H9 (cell line): Measurements from ENCODE around the gene TRMU. TPM values are rescaled to one million over a fixed set of nuclear protein-coding genes. Genes with fewer than 3 reads are reported as not detected.

Source experiments
- DNase-seq: peaks from one replicate; pipeline ENCODE4 v3.0.0-alpha.2; 2017
- H2AFZ ChIP-seq: one replicate; pipeline ENCODE4 v1.6.1; 2013; ENCODE audit warnings: mild to moderate bottlenecking, low read length, control low read depth, moderate library complexity
- H2AK5ac ChIP-seq: 2 replicates; pipeline ENCODE4 v1.6.1; 2013; ENCODE audit warnings: low read length, control low read depth, mixed read lengths; ENCODE audit not compliant: insufficient read length
- H2BK120ac ChIP-seq: one replicate; pipeline ENCODE4 v1.6.1; 2013; ENCODE audit warnings: low read depth, mild to moderate bottlenecking, low read length, control low read depth, inconsistent platforms; ENCODE audit not compliant: poor library complexity, severe bottlenecking
- H2BK12ac ChIP-seq: 2 replicates; pipeline ENCODE4 v1.6.1; 2013; ENCODE audit warnings: low read length, control low read depth, mixed read lengths, low read depth; ENCODE audit not compliant: insufficient read length
- H2BK15ac ChIP-seq: 2 replicates; pipeline ENCODE4 v1.6.1; 2013; ENCODE audit warnings: low read depth, low read length, control low read depth
- H2BK20ac ChIP-seq: one replicate; pipeline ENCODE4 v1.6.1; 2013; ENCODE audit warnings: low read depth, mild to moderate bottlenecking, low read length, control low read depth, inconsistent platforms; ENCODE audit not compliant: poor library complexity, severe bottlenecking
- H2BK5ac ChIP-seq: 2 replicates; pipeline ENCODE4 v1.6.1; 2013; ENCODE audit warnings: low read length, control low read depth, mixed read lengths; ENCODE audit not compliant: insufficient read length
- H3K14ac ChIP-seq: 2 replicates; pipeline ENCODE4 v1.6.1; 2013; ENCODE audit warnings: low read length, control low read depth; ENCODE audit not compliant: insufficient read depth
- H3K18ac ChIP-seq: 2 replicates; pipeline ENCODE4 v1.6.1; 2013; ENCODE audit warnings: low read depth, mild to moderate bottlenecking, mixed read lengths, low read length, control low read depth; ENCODE audit not compliant: insufficient read length
- H3K23ac ChIP-seq: 2 replicates; pipeline ENCODE4 v1.6.1; 2013; ENCODE audit warnings: low read length, control low read depth, mixed read lengths, low read depth; ENCODE audit not compliant: insufficient read length
- H3K23me2 ChIP-seq: 2 replicates; pipeline ENCODE4 v1.6.1; 2013; ENCODE audit warnings: low read depth, mild to moderate bottlenecking, mixed read lengths, low read length, control low read depth; ENCODE audit not compliant: insufficient read length, poor library complexity, severe bottlenecking
- H3K27ac ChIP-seq: 2 replicates; pipeline ENCODE4 v1.5.1; 2013; ENCODE audit warnings: low read length, control low read depth, mixed read lengths, low read depth; ENCODE audit not compliant: insufficient read length
- H3K27me3 ChIP-seq: 2 replicates; pipeline ENCODE4 v1.6.1; 2013; ENCODE audit warnings: low read length, control low read depth, inconsistent platforms; ENCODE audit not compliant: insufficient read depth
- H3K4ac ChIP-seq: 2 replicates; pipeline ENCODE4 v1.6.1; 2013; ENCODE audit warnings: low read depth, mild to moderate bottlenecking, control low read depth, inconsistent platforms, low read length, moderate library complexity
- H3K4me1 ChIP-seq: 2 replicates; pipeline ENCODE4 v1.6.1; 2013; ENCODE audit warnings: low read length, control low read depth, inconsistent platforms; ENCODE audit not compliant: insufficient read depth
- H3K4me2 ChIP-seq: 2 replicates; pipeline ENCODE4 v1.6.1; 2013; ENCODE audit warnings: low read length, control low read depth, mixed read lengths; ENCODE audit not compliant: insufficient read length, insufficient read depth
- H3K56ac ChIP-seq: 2 replicates; pipeline ENCODE4 v1.6.1; 2013; ENCODE audit warnings: low read depth, mild to moderate bottlenecking, mixed read lengths, low read length, control low read depth; ENCODE audit not compliant: insufficient read length
- H3K79me1 ChIP-seq: 2 replicates; pipeline ENCODE4 v1.6.1; 2013; ENCODE audit warnings: low read depth, mild to moderate bottlenecking, moderate library complexity, low read length, control low read depth, inconsistent platforms; ENCODE audit not compliant: insufficient read depth, poor library complexity, severe bottlenecking
- H3K79me2 ChIP-seq: 2 replicates; pipeline ENCODE4 v1.6.1; 2013; ENCODE audit warnings: low read length, control low read depth, inconsistent platforms; ENCODE audit not compliant: insufficient read depth
- H3K9ac ChIP-seq: 2 replicates; pipeline ENCODE4 v1.6.1; 2013; ENCODE audit warnings: low read length, control low read depth, mixed read lengths; ENCODE audit not compliant: insufficient read length; ENCODE audit errors: extremely low read depth
- H3K9me3 ChIP-seq: one replicate; pipeline ENCODE4 v1.6.1; 2013; ENCODE audit warnings: low read depth, low read length, inconsistent platforms; ENCODE audit not compliant: control insufficient read depth
- H3T11ph ChIP-seq: one replicate; pipeline ENCODE4 v1.6.1; 2013; ENCODE audit warnings: mild to moderate bottlenecking, low read length, control low read depth, inconsistent platforms
- H4K20me1 ChIP-seq: one replicate; pipeline ENCODE4 v1.6.1; 2013; ENCODE audit not compliant: control insufficient read depth, insufficient read length, insufficient read depth
- H4K5ac ChIP-seq: 2 replicates; pipeline ENCODE4 v1.6.1; 2013; ENCODE audit warnings: low read depth, mild to moderate bottlenecking, mixed read lengths, low read length, control low read depth; ENCODE audit not compliant: insufficient read length
- H4K8ac ChIP-seq: replicated peaks from 2 replicates; pipeline ENCODE4 v1.6.1; 2013; ENCODE audit warnings: low read length, control low read depth, mixed read lengths, low read depth; ENCODE audit not compliant: insufficient read length
- H4K91ac ChIP-seq: 2 replicates; pipeline ENCODE4 v1.6.1; 2013; ENCODE audit warnings: low read depth, mild to moderate bottlenecking, moderate library complexity, mixed read lengths, low read length, control low read depth; ENCODE audit not compliant: insufficient read length
- H3K27ac Mint-ChIP-seq, 3 experiments: 2 replicates in 2 of 3; 3 replicates in 1 of 3; pipeline ENCODE4 v1.8.0; 2020 to 2021; ENCODE audit warnings: mixed read lengths in 3 of 3, mild to moderate bottlenecking in 1 of 3, moderate library complexity in 1 of 3
- H3K27me3 Mint-ChIP-seq: 2 replicates; pipeline ENCODE4 v1.8.0; 2021; ENCODE audit warnings: low read depth, mild to moderate bottlenecking, moderate library complexity, mixed read lengths
- H3K36me3 Mint-ChIP-seq, 3 experiments: 2 replicates in 2 of 3; 3 replicates in 1 of 3; pipeline ENCODE4 v1.8.0; 2020 to 2021; ENCODE audit warnings: low read depth in 3 of 3, mixed read lengths in 3 of 3; ENCODE audit not compliant: insufficient read depth in 1 of 3
- H3K4me1 Mint-ChIP-seq, 2 experiments: 2 replicates each; pipeline ENCODE4 v1.8.0; 2020; ENCODE audit warnings: mixed read lengths in 2 of 2
- H3K4me3 Mint-ChIP-seq, 2 experiments: 2 replicates in 1 of 2; 3 replicates in 1 of 2; pipeline ENCODE4 v1.8.0; 2020 to 2021; ENCODE audit warnings: mild to moderate bottlenecking in 2 of 2, mixed read lengths in 2 of 2, moderate library complexity in 1 of 2
- H3K9me3 Mint-ChIP-seq, 2 experiments: 2 replicates in 1 of 2; 3 replicates in 1 of 2; pipeline ENCODE4 v1.8.0; 2020; ENCODE audit warnings: mild to moderate bottlenecking in 2 of 2, mixed read lengths in 2 of 2, moderate library complexity in 1 of 2
- WGBS: extraction: QIAGEN DNeasy Blood & Tissue Kit; methylation state at CpG from one replicate; pipeline ENCODE4 v1.1.7; 2013; ENCODE audit warnings: missing lambda C conversion rate, low lambda C conversion rate, mixed read lengths; ENCODE audit not compliant: insufficient read length; ENCODE audit errors: extremely low coverage; 5-methylcytosine and 5-hydroxymethylcytosine counted together
- total RNA-seq: library from RNA; stranded (reverse); gene quantifications from 2 replicates; pipeline ENCODE4 v1.2.1, GENCODE V29; 2021
- TF ChIP-seq, protein P1 (sequence below): fragments of 200-600 bp; sonication (generic); conservative IDR thresholded peaks from 3 replicates; pipeline ENCODE4 v1.8.0; 2021; ENCODE audit warnings: antibody characterized with exemption, mild to moderate bottlenecking

Gene TRMU
- total RNA-seq, 1 experiment from 2014 or later = 86.3 TPM

DNA sequence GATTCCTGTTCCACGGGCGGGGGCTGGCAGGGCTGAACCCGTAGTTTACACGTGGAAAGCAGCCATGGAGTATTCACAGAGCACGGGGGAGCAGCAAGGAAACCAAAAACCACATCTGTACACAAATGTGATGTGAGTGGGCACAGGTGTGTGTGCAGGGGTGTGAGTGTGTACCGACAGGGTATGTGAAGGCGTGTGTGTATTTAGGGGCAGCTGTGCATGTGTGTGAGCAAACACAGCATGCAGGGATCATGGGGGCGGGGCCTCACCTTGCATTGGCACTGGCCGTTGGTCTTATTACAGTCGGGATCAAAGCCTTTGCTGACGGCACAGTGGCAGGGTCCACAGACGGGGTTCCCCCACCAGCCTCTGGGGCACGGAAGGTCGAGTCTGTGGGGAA, 58.4 kb downstream of the TRMU start:
- Mint-ChIP-seq H3K9me3 (no peaks in the 10 kb centered on the region), H3K36me3 (peaks cover 1 to 22% (median 10%) of the 10 kb centered on the region in 3 experiments; a peak in 4 of 7 replicates), H3K4me1 (peaks cover 2 to 6% of the 10 kb centered on the region in 2 experiments; a peak in 3 of 4 replicates), H3K27ac (peak overlapping the region in 2 of 3 experiments; percentile 13 to 80; a peak in 2 of 7 replicates), H3K4me3 (no peak overlapping the region), H3K27me3 (no peaks in the 10 kb centered on the region)
- no peaks in the 10 kb centered on the region for H3K9me3 ChIP-seq
- H3K9ac ChIP-seq = no peak overlapping the region
- TF ChIP-seq, protein P1, sequence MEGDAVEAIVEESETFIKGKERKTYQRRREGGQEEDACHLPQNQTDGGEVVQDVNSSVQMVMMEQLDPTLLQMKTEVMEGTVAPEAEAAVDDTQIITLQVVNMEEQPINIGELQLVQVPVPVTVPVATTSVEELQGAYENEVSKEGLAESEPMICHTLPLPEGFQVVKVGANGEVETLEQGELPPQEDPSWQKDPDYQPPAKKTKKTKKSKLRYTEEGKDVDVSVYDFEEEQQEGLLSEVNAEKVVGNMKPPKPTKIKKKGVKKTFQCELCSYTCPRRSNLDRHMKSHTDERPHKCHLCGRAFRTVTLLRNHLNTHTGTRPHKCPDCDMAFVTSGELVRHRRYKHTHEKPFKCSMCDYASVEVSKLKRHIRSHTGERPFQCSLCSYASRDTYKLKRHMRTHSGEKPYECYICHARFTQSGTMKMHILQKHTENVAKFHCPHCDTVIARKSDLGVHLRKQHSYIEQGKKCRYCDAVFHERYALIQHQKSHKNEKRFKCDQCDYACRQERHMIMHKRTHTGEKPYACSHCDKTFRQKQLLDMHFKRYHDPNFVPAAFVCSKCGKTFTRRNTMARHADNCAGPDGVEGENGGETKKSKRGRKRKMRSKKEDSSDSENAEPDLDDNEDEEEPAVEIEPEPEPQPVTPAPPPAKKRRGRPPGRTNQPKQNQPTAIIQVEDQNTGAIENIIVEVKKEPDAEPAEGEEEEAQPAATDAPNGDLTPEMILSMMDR = no peak
- no peak overlapping the region for H2BK5ac ChIP-seq
- H2BK20ac ChIP-seq = no peak overlapping the region
- H3K4me1 ChIP-seq = no peaks in the 10 kb centered on the region
- H3K23me2 ChIP-seq = no peaks in the 10 kb centered on the region
- no peak overlapping the region for H4K91ac ChIP-seq
- no peak overlapping the region for H3K14ac ChIP-seq
- H3K27ac ChIP-seq = no peak overlapping the region
- no peak for DNase-seq
- H3K79me2 ChIP-seq = no peaks in the 10 kb centered on the region
- no peak overlapping the region for H3K18ac ChIP-seq
- WGBS = no CpG with 5 or more reads among the region's 14 CpGs
- no peak overlapping the region for H4K8ac ChIP-seq
- no peak overlapping the region for H3K56ac ChIP-seq
- H3K4ac ChIP-seq = no peak overlapping the region
- H3K79me1 ChIP-seq = no peaks in the 10 kb centered on the region
- H3K4me2 ChIP-seq = no peak overlapping the region
- H4K5ac ChIP-seq = no peak overlapping the region
- H2AFZ ChIP-seq = no peak overlapping the region
- no peak overlapping the region for H2BK120ac ChIP-seq
- no peaks in the 10 kb centered on the region for H4K20me1 ChIP-seq
- H2BK15ac ChIP-seq = no peak overlapping the region
- no peaks in the 10 kb centered on the region for H3K27me3 ChIP-seq
- no peak overlapping the region for H3T11ph ChIP-seq
- H2AK5ac ChIP-seq = no peak overlapping the region
- no peak overlapping the region for H3K23ac ChIP-seq
- H2BK12ac ChIP-seq = no peak overlapping the region
